H1 (cell line): ENCODE measurements around the gene AIFM1. TPM values are rescaled to one million over a fixed set of nuclear protein-coding genes. Genes with fewer than 3 reads are reported as not detected.

Source experiments
- E2F6 ChIP-seq: IDR thresholded peaks from 2 replicates; pipeline ENCODE4 v1.6.1; 2012; ENCODE audit warnings: inconsistent platforms
- KDM4A ChIP-seq: IDR thresholded peaks from one replicate; pipeline ENCODE4 v1.7.1; 2012; ENCODE audit warnings: low read depth, mild to moderate bottlenecking, moderate library complexity, low read length, inconsistent platforms; ENCODE audit not compliant: severe bottlenecking
- YY1 ChIP-seq: IDR thresholded peaks from 2 replicates; pipeline ENCODE4 v1.6.1; 2011; ENCODE audit warnings: low read depth, mild to moderate bottlenecking, low read length
- polyA plus RNA-seq, 7 experiments: library from polyadenylated mRNA; depleted of rRNA in 3 of 7; stranded (reverse) in 5 of 7; unstranded in 2 of 7; fragments of >200 nt in 5 of 7; fragments of 200-250 nt in 2 of 7; gene quantifications; 1 replicate in 5 of 7; 2 replicates in 1 of 7; 4 replicates in 1 of 7; pipeline versions ENCODE4 v1.2.1 to v1.2.3, GENCODE V29; 2011 to 2013; ENCODE audit warnings: missing spikeins in 2 of 7, mixed read lengths in 2 of 7
- total RNA-seq: library from RNA; stranded (reverse); fragmentation: NEBNext Ultra II Directional; extraction: Animal tissue kit (Norgen Biotek cat#: 25700); gene quantifications from 2 replicates; pipeline ENCODE4 v1.2.1, GENCODE V29; 2021

Gene AIFM1
- total and polyA plus RNA-seq, 2 of the 8 experiments (the other 6 are each of a cell fraction or from before 2014, with no cell fraction given), result 34.1 to 55.4 TPM

- TF ChIP-seq E2F6 (peak; percentile 9; the same call in 1 of the 2 replicates), YY1 (no peak), KDM4A (peak; percentile 44)
- TF ChIP-seq, all 59 proteins: peak for 5
Observed at GRCh38 chrX:130111220-130112154, 54.2 kb downstream of the AIFM1 start (continued).
